Left renal cortex interstitium (tissue), 4 donors: ENCODE measurements around the gene KCNAB2. TPM values are rescaled to one million over a fixed set of nuclear protein-coding genes. Genes with fewer than 3 reads are reported as not detected.

Source experiments
- DNase-seq, 4 donors: peaks; one replicate each; pipeline ENCODE4 v3.0.0-alpha.2; 2013; ENCODE audit warnings: low read depth in 4 of 4, low spot score in 2 of 4, missing footprints in 1 of 4
- polyA plus RNA-seq, 4 donors: library from polyadenylated mRNA; unstranded; fragments of 120-200 nt; gene quantifications; one replicate each; pipeline ENCODE4 v1.2.1, GENCODE V29; 2013; ENCODE audit not compliant: insufficient read length in 4 of 4

The KCNAB2 gene
- polyA plus RNA-seq, 4 donors: 4.4 to 5.5 (median 5.0) TPM

GRCh38 chr1:6029351-6029750, 16.3 kb upstream of the KCNAB2 start:
- no peak for DNase-seq

DNA sequence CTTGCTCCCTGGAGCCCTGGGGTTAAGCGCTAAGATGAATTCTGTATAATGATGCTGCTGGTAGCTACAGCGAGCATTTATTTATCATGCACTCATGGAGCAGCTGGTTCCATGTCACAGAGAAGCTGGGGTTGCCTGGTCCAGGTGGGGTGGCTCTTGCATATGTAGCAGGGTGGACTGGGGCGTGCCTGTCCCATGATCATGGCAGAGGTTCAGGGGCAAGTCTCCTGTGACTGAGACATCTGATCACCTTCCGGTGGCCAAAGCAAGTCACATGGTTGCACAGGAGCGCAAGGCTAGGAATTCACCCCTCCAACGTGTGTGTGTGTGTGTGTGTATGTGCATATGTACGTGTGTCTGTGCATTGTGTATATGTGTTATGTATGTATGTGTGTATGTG, 15.6 kb upstream of the KCNAB2 start:
- no peak for DNase-seq

DNA sequence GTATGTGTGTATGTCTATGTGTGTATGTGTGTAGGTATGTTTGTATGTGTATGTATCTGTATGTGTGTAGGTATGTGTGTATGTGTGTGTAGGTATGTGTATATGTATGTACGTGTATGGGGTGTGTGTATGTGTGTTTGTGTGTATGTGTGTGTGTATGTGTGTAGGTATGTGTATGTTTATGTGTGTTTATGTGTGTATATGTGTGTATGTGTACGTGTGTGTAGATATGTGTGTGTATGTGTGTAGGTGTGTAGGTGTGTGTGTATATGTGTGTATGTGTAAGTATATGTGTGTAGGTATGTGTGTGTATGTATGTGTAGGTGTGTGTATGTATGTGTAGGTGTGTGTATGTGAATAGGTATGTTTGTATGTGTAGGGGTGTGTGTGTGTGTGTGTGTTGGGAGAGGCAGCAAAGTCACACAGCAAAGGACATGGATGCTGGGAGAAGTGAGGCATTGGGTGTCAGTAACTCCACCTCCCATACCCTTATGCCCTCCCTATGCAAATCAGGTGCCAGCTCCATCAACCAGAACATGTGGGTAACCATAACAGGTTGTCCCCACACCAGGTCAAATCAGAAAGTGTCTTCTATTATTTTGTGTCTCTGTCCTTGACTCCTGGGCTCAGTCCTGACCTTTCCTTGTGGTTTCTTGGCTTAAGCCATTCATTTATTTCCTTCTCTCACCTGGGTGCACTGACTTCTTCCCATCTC, 15.0 kb upstream of the KCNAB2 start:
- no peak for DNase-seq

- DNase-seq: no peak
Observed at GRCh38 chr1:6033124-6033523, 12.6 kb upstream of the KCNAB2 start.

DNA sequence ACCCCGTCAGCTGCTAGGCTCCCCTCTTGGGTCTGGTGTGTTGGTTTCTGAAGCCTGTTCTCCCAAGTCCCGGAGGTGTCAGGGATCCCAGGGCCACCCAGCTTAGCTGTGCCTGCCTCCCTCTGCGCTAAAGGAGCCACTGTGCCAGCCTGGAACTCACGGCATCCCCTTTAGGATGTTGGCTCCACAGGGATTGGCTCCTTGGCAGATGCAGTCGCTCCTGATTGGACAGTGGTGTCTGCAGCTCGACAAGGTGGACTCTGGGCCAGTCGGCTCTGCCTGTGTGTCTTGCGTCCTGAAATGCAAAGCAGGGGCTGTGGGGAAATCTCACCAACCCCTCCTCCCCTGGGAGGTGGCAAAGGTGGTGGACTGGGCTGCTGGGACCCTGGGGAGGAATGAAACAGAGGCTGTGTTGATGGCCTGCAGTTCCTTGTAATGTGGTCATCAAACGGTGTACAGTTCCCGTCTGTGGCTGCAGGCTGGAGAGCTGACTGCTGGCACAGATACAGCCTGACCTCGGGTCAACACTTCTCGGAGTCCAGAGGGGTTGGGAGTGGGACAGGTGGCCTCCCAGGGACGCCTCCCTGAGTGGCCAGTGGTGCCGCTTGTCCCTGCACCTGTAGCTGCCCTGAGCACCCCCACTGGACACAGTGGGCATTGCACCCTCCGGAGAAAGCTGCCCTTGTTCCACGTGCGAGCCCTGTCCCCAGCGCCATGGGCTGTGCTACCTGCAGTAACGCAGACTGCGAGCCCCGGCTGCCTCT, 11.5 kb upstream of the KCNAB2 start:
- DNase-seq: peak in 1 of 4 donors; percentile 6

- peak in 1 of 4 donors; percentile 3 for DNase-seq
Observed at GRCh38 chr1:6034750-6035096, 11.0 kb upstream of the KCNAB2 start.

GRCh38 chr1:6035303-6035702, 10.4 kb upstream of the KCNAB2 start:
- DNase-seq: no peak

GRCh38 chr1:6035719-6036118, 10.0 kb upstream of the KCNAB2 start:
- DNase-seq: no peak

DNA sequence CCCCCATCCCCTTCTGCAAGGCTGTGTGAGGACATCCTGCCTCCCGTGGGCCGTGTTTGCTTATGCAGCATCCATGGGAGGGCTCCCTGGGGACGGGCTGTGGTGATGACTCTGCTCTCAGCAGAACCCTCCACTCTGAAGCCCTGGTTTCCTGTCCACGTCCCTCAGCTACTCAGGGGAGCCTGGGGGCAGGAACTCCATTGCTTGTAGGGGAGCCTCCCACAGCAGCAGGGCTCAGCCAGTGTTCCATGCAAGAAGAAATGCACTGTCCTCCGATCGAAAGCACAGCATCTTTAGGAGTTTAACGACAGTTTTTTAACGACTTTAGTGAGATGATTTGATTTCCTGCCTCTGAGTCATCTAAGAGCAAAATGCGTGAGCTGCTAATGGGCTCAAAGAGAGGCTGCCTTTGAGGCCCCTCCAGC, 8.3 kb upstream of the KCNAB2 start:
- no peak for DNase-seq

GRCh38 chr1:6038603-6039002, 7.1 kb upstream of the KCNAB2 start:
- no peak for DNase-seq

GRCh38 chr1:6039031-6039430, 6.7 kb upstream of the KCNAB2 start:
- DNase-seq: no peak

DNA sequence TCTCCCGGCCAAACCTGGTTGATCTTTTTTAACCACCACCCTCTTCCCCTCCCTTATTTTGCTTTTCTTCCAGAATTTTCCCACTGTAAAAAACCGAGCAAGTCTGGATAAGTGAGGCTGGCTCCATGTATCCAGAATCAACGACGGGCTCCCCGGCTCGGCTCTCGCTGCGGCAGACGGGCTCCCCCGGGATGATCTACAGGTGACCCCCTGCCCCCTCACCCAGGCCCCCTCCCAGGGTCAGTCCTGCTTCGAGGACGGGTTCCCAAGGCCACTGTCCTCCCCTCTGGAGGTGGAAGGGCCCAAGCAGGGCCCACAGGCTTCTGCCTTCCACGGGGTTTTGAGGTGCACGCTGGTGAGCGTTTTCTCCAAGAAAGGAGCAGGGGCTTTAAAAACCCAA, 5.2 kb upstream of the KCNAB2 start:
- DNase-seq: no peak

- no peak for DNase-seq
Observed at GRCh38 chr1:6040861-6041415, 4.8 kb upstream of the KCNAB2 start.

DNA sequence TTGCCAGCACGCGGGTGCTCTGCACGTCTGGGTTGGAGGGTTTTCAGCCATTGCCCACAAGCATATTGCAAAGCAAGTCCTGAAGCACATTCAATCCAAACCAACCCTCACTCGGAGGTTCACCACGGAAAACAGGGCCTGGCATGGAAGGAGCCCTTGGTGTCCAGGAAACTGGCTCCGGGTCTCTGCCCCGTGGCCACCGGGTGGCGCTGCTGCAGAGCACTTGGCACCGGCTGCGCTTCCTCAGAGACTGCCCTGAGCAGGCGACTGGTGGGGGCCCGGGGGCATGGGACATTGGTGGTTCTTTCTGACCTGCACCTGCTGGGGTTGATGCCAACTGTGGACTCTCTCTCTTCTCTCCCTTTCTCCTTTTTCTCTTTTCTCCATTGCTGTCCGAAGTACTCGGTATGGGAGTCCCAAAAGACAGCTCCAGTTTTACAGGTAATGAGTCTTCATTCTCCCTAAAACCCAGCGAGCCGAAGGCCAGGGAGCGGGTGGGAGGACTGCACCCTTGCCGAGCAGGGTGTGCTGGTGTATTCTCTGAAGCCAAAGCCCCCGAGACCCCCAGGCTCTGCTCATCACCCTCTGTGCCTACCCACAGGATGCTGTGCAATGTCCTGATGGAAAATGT, 4.1 kb upstream of the KCNAB2 start:
- no peak for DNase-seq

GRCh38 chr1:6043561-6043960, 2.1 kb upstream of the KCNAB2 start:
- no peak for DNase-seq

DNA sequence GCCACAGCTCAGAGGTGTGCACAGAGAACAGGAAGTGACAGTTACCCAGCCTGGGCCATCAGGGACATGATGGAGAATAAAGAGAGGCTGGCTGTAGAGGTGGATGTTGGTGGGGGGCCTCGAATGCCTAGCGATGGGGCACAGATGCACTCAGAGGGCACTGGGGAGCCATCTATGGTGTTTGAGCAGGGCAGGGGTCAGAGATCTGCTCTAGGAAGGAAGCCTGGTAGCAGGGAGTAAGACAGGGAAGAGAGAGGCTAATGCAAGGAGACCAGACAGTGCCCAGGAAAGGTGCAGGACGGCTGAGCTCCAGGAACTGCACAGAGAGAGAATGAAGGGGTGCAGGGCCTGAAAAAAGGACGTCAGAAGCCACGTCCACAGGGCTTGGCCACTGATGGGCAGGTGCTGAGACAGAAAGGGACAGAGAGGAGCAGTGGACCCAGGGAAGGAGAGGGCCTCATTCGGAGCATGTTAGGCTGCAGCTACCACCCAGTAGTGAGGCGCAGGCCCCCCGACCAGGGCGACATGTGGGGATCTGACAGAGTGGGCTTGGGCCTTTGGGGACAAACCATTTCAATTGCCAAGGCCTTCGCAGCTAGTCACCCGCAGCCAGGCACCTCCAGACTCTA, 1.1 kb upstream of the KCNAB2 start:
- no peak for DNase-seq

DNA sequence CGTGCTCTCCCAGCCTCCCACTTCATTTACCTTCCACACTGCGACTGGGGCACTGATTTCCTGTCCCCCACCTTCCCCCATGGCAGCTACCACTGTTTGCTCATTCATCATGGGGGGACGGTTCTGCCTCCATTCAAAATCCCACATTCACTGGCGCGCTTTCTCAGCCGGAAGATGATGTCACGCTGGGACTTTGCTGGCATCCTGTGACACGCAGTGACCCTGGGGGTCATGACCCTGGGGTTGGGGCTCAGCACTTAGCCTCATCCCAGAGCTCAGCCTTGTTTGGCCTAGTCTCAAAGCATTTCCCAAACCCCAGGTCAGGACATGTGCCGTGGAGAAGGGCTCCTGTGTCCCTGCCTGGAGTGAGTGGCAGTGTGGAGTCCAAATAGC, 582 bp upstream of the KCNAB2 start:
- no peak for DNase-seq

GRCh38 chr1:6046279-6046678, 591 bp downstream of the KCNAB2 start:
- no peak for DNase-seq

DNA sequence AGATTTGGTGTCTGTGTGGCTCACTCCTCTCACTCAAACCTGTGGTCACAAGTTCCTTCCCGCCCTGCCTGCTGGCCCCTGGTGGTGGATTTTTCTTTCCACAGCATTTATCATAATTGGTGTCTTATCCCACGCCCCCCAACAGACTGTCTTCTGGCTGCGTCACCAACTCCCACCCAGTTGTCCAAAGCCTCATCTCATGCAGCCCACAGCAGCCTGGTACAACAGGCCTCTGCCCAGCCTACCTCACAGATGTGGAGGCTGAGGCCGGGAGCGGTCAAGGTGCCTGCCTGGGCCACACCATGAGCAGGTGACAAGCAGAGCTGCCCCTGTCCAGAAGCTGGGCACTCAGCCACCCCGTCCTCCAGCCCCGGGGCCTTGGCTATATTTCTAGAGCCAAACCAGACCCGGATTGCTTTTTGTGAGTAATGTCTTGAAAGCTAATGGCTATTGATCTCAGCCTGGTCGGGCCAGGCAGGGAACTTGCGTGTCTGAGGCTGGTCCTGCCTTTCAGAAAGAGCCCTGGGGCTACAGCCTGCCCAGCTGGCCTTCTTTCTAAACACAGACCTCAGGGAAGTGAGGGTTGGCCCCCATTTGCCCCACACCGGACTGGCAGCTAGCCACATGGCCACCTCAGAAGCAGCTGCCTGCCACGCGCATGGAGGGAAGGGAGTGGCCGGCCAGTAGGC, 2.6 kb downstream of the KCNAB2 start:
- DNase-seq: no peak

- DNase-seq: no peak
Observed at GRCh38 chr1:6049419-6049818, 3.7 kb downstream of the KCNAB2 start.

- no peak for DNase-seq
Observed at GRCh38 chr1:6051423-6051822, 5.7 kb downstream of the KCNAB2 start.
